Measurements from ENCODE around the gene CPEB3. TPM values are rescaled to one million over a fixed set of nuclear protein-coding genes. Genes with fewer than 3 reads are reported as not detected.
"Not testable (repeated sequence)": the region's sequence is repeated elsewhere in the genome, so short reads cannot be mapped to it uniquely, and the experiment has no call there.

The CPEB3 gene
- 1 to 10 TPM; 2.1 TPM for total RNA-seq
- 1.6 TPM for polyA plus RNA-seq

- H3K9me3 Mint-ChIP-seq: no peaks in the 10 kb centered on the region
- CTCF ChIA-PET: interaction anchor here (0.9 to 2.0 kb wide), 7 partner anchors 10 to 301 kb away, joined by 3 to 10 read pairs (median 4); partner anchors contain the start of gene KIF11
- peak; percentile 86 to 94 (median 89) for DNase-seq
- Histone ChIP-seq H3K27me3 (ENCODE audit: insufficient read depth, low read length, poor library complexity, severe bottlenecking) (no peaks in the 10 kb centered on the region), H3K36me3 (ENCODE audit: insufficient read depth, low read length) (no peaks in the 10 kb centered on the region), H3K4me3 (ENCODE audit: low read length) (peak within 1 kb of the TSS; percentile 95), H3K4me1 (ENCODE audit: insufficient read depth, low read length) (peaks cover 22% of the 10 kb centered on the region), H3K9me3 (ENCODE audit: low read length) (no peaks in the 10 kb centered on the region), H3K27ac (ENCODE audit: low read depth, low read length) (peak within 1 kb of the TSS; percentile 83)
- H3K27ac Mint-ChIP-seq: peak within 1 kb of the TSS; percentile 84 to 98 (median 93)
- H3K27me3 Mint-ChIP-seq: peaks cover 0 to 2% of the 10 kb centered on the region in 2 donors
- POLR2A ChIA-PET: interaction anchor here (0.6 to 1.5 kb wide), 6 partner anchors 14 to 300 kb away, joined by 3 to 9 read pairs (median 4); no protein-coding TSS in a partner anchor
- H3K4me3 Mint-ChIP-seq: peak within 1 kb of the TSS; percentile 92 to 99 (median 96)
- peaks cover 29 to 39% (median 33%) of the 10 kb centered on the region in 3 donors for H3K4me1 Mint-ChIP-seq
- peaks cover 0 to 26% (median 2%) of the 10 kb centered on the region in 3 donors for H3K36me3 Mint-ChIP-seq
Observed at GRCh38 chr10:92290837-92291615, at the start of gene CPEB3, which contains the start of gene MARCHF5. CPEB3 (minus strand) TSS chr10:92291078; CDS start chr10:92240350, 50,728 bp downstream. MARCHF5 (plus strand) TSS chr10:92291167; CDS start chr10:92291495, 328 bp downstream.

- H3K4me3 Mint-ChIP-seq; H3K4me3 ChIP-seq (ENCODE audit: low read length); H3K27ac ChIP-seq (ENCODE audit: low read depth, low read length); H3K9me3 Mint-ChIP-seq; CTCF ChIA-PET; H3K36me3 ChIP-seq (ENCODE audit: insufficient read depth, low read length); DNase-seq; H3K4me1 ChIP-seq (ENCODE audit: insufficient read depth, low read length); POLR2A ChIA-PET; H3K27me3 ChIP-seq (ENCODE audit: insufficient read depth, low read length, poor library complexity, severe bottlenecking); H3K27me3 Mint-ChIP-seq; H3K9me3 ChIP-seq (ENCODE audit: low read length): not testable (repeated sequence)
- Mint-ChIP-seq H3K4me1 (peaks cover 30 to 60% (median 52%) of the 10 kb centered on the region in 3 donors), H3K36me3 (peaks cover 0 to 12% (median 3%) of the 10 kb centered on the region in 3 donors), H3K27ac (peak overlapping the region in 2 of 8 donors; percentile 2 to 64)
Observed at GRCh38 chr10:92329927-92330326, 39.0 kb upstream of the CPEB3 start.

- Mint-ChIP-seq H3K36me3 (peaks cover 0 to 9% (median 5%) of the 10 kb centered on the region in 3 donors), H3K27ac (no peak overlapping the region), H3K9me3 (no peaks in the 10 kb centered on the region), H3K4me1 (peaks cover 32 to 68% (median 59%) of the 10 kb centered on the region in 3 donors), H3K27me3 (no peaks in the 10 kb centered on the region), H3K4me3 (no peak overlapping the region)
- H3K4me3 ChIP-seq (ENCODE audit: low read length): no peak overlapping the region
- H3K9me3 ChIP-seq (ENCODE audit: low read length): no peaks in the 10 kb centered on the region
- no peaks in the 10 kb centered on the region for H3K36me3 ChIP-seq (ENCODE audit: insufficient read depth, low read length)
- no peaks in the 10 kb centered on the region for H3K27me3 ChIP-seq (ENCODE audit: insufficient read depth, low read length, poor library complexity, severe bottlenecking)
- H3K27ac ChIP-seq (ENCODE audit: low read depth, low read length): no peak overlapping the region
- POLR2A ChIA-PET: no interaction called here
- H3K4me1 ChIP-seq (ENCODE audit: insufficient read depth, low read length): no peaks in the 10 kb centered on the region
- DNase-seq: no peak
- CTCF ChIA-PET: no interaction called here
Observed at GRCh38 chr10:92328993-92329392, 38.1 kb upstream of the CPEB3 start.

GRCh38 chr10:92327445-92328433 lies 36.9 kb upstream of the CPEB3 start:
- Mint-ChIP-seq H3K27ac (no peak overlapping the region), H3K4me3 (no peak overlapping the region), H3K4me1 (peaks cover 40 to 75% (median 66%) of the 10 kb centered on the region in 3 donors), H3K36me3 (peaks cover 8 to 11% (median 8%) of the 10 kb centered on the region in 3 donors), H3K27me3 (no peaks in the 10 kb centered on the region), H3K9me3 (no peaks in the 10 kb centered on the region)
- H3K27me3 ChIP-seq (ENCODE audit: insufficient read depth, low read length, poor library complexity, severe bottlenecking): no peaks in the 10 kb centered on the region
- no peaks in the 10 kb centered on the region for H3K36me3 ChIP-seq (ENCODE audit: insufficient read depth, low read length)
- no peak overlapping the region for H3K4me3 ChIP-seq (ENCODE audit: low read length)
- no peaks in the 10 kb centered on the region for H3K9me3 ChIP-seq (ENCODE audit: low read length)
- no peaks in the 10 kb centered on the region for H3K4me1 ChIP-seq (ENCODE audit: insufficient read depth, low read length)
- ChIA-PET POLR2A (no interaction called here), CTCF (no interaction called here)
- no peak for DNase-seq
- no peak overlapping the region for H3K27ac ChIP-seq (ENCODE audit: low read depth, low read length)

- DNase-seq: no peak
- no peak overlapping the region for H3K4me3 ChIP-seq (ENCODE audit: low read length)
- Mint-ChIP-seq H3K36me3 (peaks cover 17 to 31% (median 17%) of the 10 kb centered on the region in 3 donors), H3K9me3 (no peaks in the 10 kb centered on the region), H3K4me3 (peak overlapping the region in 1 of 7 donors; percentile 38), H3K27ac (no peak overlapping the region), H3K4me1 (peaks cover 33 to 66% (median 57%) of the 10 kb centered on the region in 3 donors), H3K27me3 (no peaks in the 10 kb centered on the region)
- no peak overlapping the region for H3K27ac ChIP-seq (ENCODE audit: low read depth, low read length)
- H3K36me3 ChIP-seq (ENCODE audit: insufficient read depth, low read length): no peaks in the 10 kb centered on the region
- H3K9me3 ChIP-seq (ENCODE audit: low read length): no peaks in the 10 kb centered on the region
- ChIA-PET CTCF (no interaction called here), POLR2A (no interaction called here)
- no peaks in the 10 kb centered on the region for H3K4me1 ChIP-seq (ENCODE audit: insufficient read depth, low read length)
- no peaks in the 10 kb centered on the region for H3K27me3 ChIP-seq (ENCODE audit: insufficient read depth, low read length, poor library complexity, severe bottlenecking)
Observed at GRCh38 chr10:92323079-92323478, 32.2 kb upstream of the CPEB3 start.

- H3K27ac Mint-ChIP-seq: peak overlapping the region in 2 of 8 donors; percentile 57 to 58
- no peak for DNase-seq
- ChIA-PET POLR2A (no interaction called here), CTCF (no interaction called here)
- Histone ChIP-seq H3K9me3 (ENCODE audit: low read length) (no peaks in the 10 kb centered on the region), H3K27ac (ENCODE audit: low read depth, low read length) (no peak overlapping the region), H3K4me3 (ENCODE audit: low read length) (no peak overlapping the region), H3K4me1 (ENCODE audit: insufficient read depth, low read length) (no peaks in the 10 kb centered on the region), H3K36me3 (ENCODE audit: insufficient read depth, low read length) (no peaks in the 10 kb centered on the region), H3K27me3 (ENCODE audit: insufficient read depth, low read length, poor library complexity, severe bottlenecking) (no peaks in the 10 kb centered on the region)
- no peaks in the 10 kb centered on the region for H3K27me3 Mint-ChIP-seq
- peaks cover 17 to 28% (median 22%) of the 10 kb centered on the region in 3 donors for H3K4me1 Mint-ChIP-seq
- H3K9me3 Mint-ChIP-seq: no peaks in the 10 kb centered on the region
- H3K36me3 Mint-ChIP-seq: peaks cover 6 to 59% (median 18%) of the 10 kb centered on the region in 3 donors
- H3K4me3 Mint-ChIP-seq: peak overlapping the region in 1 of 7 donors; percentile 54
Observed at GRCh38 chr10:92316610-92317009, 25.7 kb upstream of the CPEB3 start.

GRCh38 chr10:92313750-92314149 lies 22.9 kb upstream of the CPEB3 start:
- H3K36me3 Mint-ChIP-seq: peaks cover 0 to 58% (median 16%) of the 10 kb centered on the region in 3 donors

More at GRCh38 chr10:92313750-92314149, 22.9 kb upstream of the CPEB3 start:
- no peaks in the 10 kb centered on the region for H3K36me3 ChIP-seq (ENCODE audit: insufficient read depth, low read length)
- POLR2A ChIA-PET: no interaction called here
- Mint-ChIP-seq H3K4me1 (peaks cover 19 to 32% (median 26%) of the 10 kb centered on the region in 3 donors), H3K9me3 (no peaks in the 10 kb centered on the region), H3K27me3 (no peaks in the 10 kb centered on the region), H3K4me3 (no peak overlapping the region), H3K27ac (no peak overlapping the region)
- no peaks in the 10 kb centered on the region for H3K4me1 ChIP-seq (ENCODE audit: insufficient read depth, low read length)
- no peak overlapping the region for H3K4me3 ChIP-seq (ENCODE audit: low read length)
- CTCF ChIA-PET: interaction anchor here (1.9 kb wide), 1 partner anchor 10 kb away, joined by 5 read pairs; no protein-coding TSS in a partner anchor
- H3K9me3 ChIP-seq (ENCODE audit: low read length): no peaks in the 10 kb centered on the region
- no peaks in the 10 kb centered on the region for H3K27me3 ChIP-seq (ENCODE audit: insufficient read depth, low read length, poor library complexity, severe bottlenecking)
- DNase-seq: no peak
- H3K27ac ChIP-seq (ENCODE audit: low read depth, low read length): no peak overlapping the region
